Naive B cell (primary cell): ENCODE measurements around the gene NEK11. TPM values are rescaled to one million over a fixed set of nuclear protein-coding genes. Genes with fewer than 3 reads are reported as not detected.

Source experiments
- ATAC-seq, 2 donors: fragments of 150-1000 bp; cut with Tn5 transposase; 2 replicates each; pipeline ENCODE4 v1.10.0; 2021; ENCODE audit warnings: low read depth in 2 of 2, mild to moderate bottlenecking in 2 of 2, moderate library complexity in 2 of 2
- DNase-seq: peaks from one replicate; pipeline ENCODE4 v3.0.0; 2022
- H3K27ac Mint-ChIP-seq, 6 donors: one replicate each; pipeline ENCODE4 v1.8.0; 2020 to 2022; ENCODE audit warnings: mild to moderate bottlenecking in 6 of 6, mixed read lengths in 6 of 6, moderate library complexity in 5 of 6, inconsistent platforms in 2 of 6
- H3K27me3 Mint-ChIP-seq, 3 donors: one replicate each; pipeline ENCODE4 v1.8.0; 2021 to 2022; ENCODE audit warnings: mixed read lengths in 3 of 3, mild to moderate bottlenecking in 1 of 3
- H3K36me3 Mint-ChIP-seq, 2 donors: one replicate each; pipeline ENCODE4 v1.8.0; 2020 to 2022; ENCODE audit warnings: mixed read lengths in 2 of 2, inconsistent platforms in 1 of 2, mild to moderate bottlenecking in 1 of 2
- H3K4me1 Mint-ChIP-seq, 3 donors: one replicate each; pipeline ENCODE4 v1.8.0; 2020 to 2022; ENCODE audit warnings: mixed read lengths in 3 of 3, inconsistent platforms in 1 of 3, mild to moderate bottlenecking in 1 of 3, moderate library complexity in 1 of 3
- H3K4me3 Mint-ChIP-seq, 8 donors: one replicate each; pipeline ENCODE4 v1.8.0; 2020 to 2022; ENCODE audit warnings: mild to moderate bottlenecking in 8 of 8, mixed read lengths in 8 of 8, moderate library complexity in 8 of 8, inconsistent platforms in 2 of 8
- H3K9me3 Mint-ChIP-seq, 7 donors: one replicate each; pipeline ENCODE4 v1.8.0; 2020 to 2022; ENCODE audit warnings: mixed read lengths in 7 of 7, mild to moderate bottlenecking in 5 of 7, inconsistent platforms in 2 of 7, moderate library complexity in 1 of 7
- polyA plus RNA-seq, 6 donors: library from polyadenylated mRNA; unstranded; fragments of 300-500 nt; fragmentation: Illumina TruSeq; gene quantifications; one replicate each; pipeline ENCODE4 v1.2.3, GENCODE V29; 2021; ENCODE audit warnings: low read depth in 6 of 6

NEK11 gene
- polyA plus RNA-seq, 6 donors from 2014 or later = 0.52 to 1.4 (median 0.89) TPM; not detected in 1

- H3K4me1 Mint-ChIP-seq = no peaks in the 10 kb centered on the region
- no peaks in the 10 kb centered on the region for H3K36me3 Mint-ChIP-seq
- ATAC-seq (no peak), DNase-seq (no peak)
- H3K27me3 Mint-ChIP-seq = peaks cover 0 to 3% (median 0%) of the 10 kb centered on the region in 3 donors
- peak overlapping the region in 1 of 6 donors; percentile 52 for H3K27ac Mint-ChIP-seq
- no peak overlapping the region for H3K4me3 Mint-ChIP-seq
- H3K9me3 Mint-ChIP-seq = peaks cover 0 to 2% (median 0%) of the 10 kb centered on the region in 7 donors
Observed at GRCh38 chr3:131053043-131053859, 26.6 kb downstream of the NEK11 start.

- DNase-seq (no peak), ATAC-seq (no peak)
- Mint-ChIP-seq H3K9me3 (no peaks in the 10 kb centered on the region), H3K27ac (no peak overlapping the region), H3K36me3 (no peaks in the 10 kb centered on the region), H3K4me1 (no peaks in the 10 kb centered on the region), H3K4me3 (no peak overlapping the region), H3K27me3 (peaks cover 6 to 8% (median 7%) of the 10 kb centered on the region in 3 donors)
Observed at GRCh38 chr3:131067983-131068382, 41.3 kb downstream of the NEK11 start.

GRCh38 chr3:131072099-131072559, 45.5 kb downstream of the NEK11 start:
- H3K4me1 Mint-ChIP-seq = no peaks in the 10 kb centered on the region
- H3K27ac Mint-ChIP-seq = no peak overlapping the region

GRCh38 chr3:131072845-131073244, 46.2 kb downstream of the NEK11 start:
- no peaks in the 10 kb centered on the region for H3K4me1 Mint-ChIP-seq
- peaks cover 0 to 8% (median 7%) of the 10 kb centered on the region in 3 donors for H3K27me3 Mint-ChIP-seq
- H3K27ac Mint-ChIP-seq = no peak overlapping the region
- no peaks in the 10 kb centered on the region for H3K36me3 Mint-ChIP-seq
- H3K9me3 Mint-ChIP-seq = no peaks in the 10 kb centered on the region
- DNase-seq (no peak), ATAC-seq (no peak)
- no peak overlapping the region for H3K4me3 Mint-ChIP-seq

More at GRCh38 chr3:131072099-131072559, 45.5 kb downstream of the NEK11 start:
- H3K9me3 Mint-ChIP-seq = no peaks in the 10 kb centered on the region
- DNase-seq (no peak), ATAC-seq (no peak)
- no peaks in the 10 kb centered on the region for H3K36me3 Mint-ChIP-seq
- no peak overlapping the region for H3K4me3 Mint-ChIP-seq
- H3K27me3 Mint-ChIP-seq = peaks cover 0 to 8% (median 7%) of the 10 kb centered on the region in 3 donors

GRCh38 chr3:131075632-131076328, 49.1 kb downstream of the NEK11 start:
- H3K4me1 Mint-ChIP-seq = no peaks in the 10 kb centered on the region
- H3K27ac Mint-ChIP-seq = no peak overlapping the region
- H3K36me3 Mint-ChIP-seq = no peaks in the 10 kb centered on the region
- DNase-seq = no peak
- peaks cover 0 to 8% (median 7%) of the 10 kb centered on the region in 3 donors for H3K27me3 Mint-ChIP-seq
- no peaks in the 10 kb centered on the region for H3K9me3 Mint-ChIP-seq
- ATAC-seq = no peak
- no peak overlapping the region for H3K4me3 Mint-ChIP-seq

GRCh38 chr3:131077904-131078303, 51.2 kb downstream of the NEK11 start:
- Mint-ChIP-seq H3K27ac (no peak overlapping the region), H3K4me3 (no peak overlapping the region), H3K27me3 (peaks cover 0 to 8% (median 0%) of the 10 kb centered on the region in 3 donors), H3K9me3 (no peaks in the 10 kb centered on the region), H3K4me1 (no peaks in the 10 kb centered on the region), H3K36me3 (no peaks in the 10 kb centered on the region)
- no peak for ATAC-seq
- no peak for DNase-seq

- Mint-ChIP-seq H3K4me3 (no peak overlapping the region), H3K36me3 (no peaks in the 10 kb centered on the region), H3K9me3 (no peaks in the 10 kb centered on the region), H3K27me3 (peaks cover 0 to 3% (median 0%) of the 10 kb centered on the region in 3 donors), H3K4me1 (no peaks in the 10 kb centered on the region), H3K27ac (no peak overlapping the region)
- ATAC-seq = no peak
- no peak for DNase-seq
Observed at GRCh38 chr3:131079086-131079485, 52.4 kb downstream of the NEK11 start.

- H3K27me3 Mint-ChIP-seq = no peaks in the 10 kb centered on the region
- H3K4me1 Mint-ChIP-seq = no peaks in the 10 kb centered on the region
- ATAC-seq = no peak
- no peak for DNase-seq
- H3K4me3 Mint-ChIP-seq = no peak overlapping the region
- no peaks in the 10 kb centered on the region for H3K36me3 Mint-ChIP-seq
- no peak overlapping the region for H3K27ac Mint-ChIP-seq
- no peaks in the 10 kb centered on the region for H3K9me3 Mint-ChIP-seq
Observed at GRCh38 chr3:131081224-131081623, 54.5 kb downstream of the NEK11 start.

GRCh38 chr3:131082246-131082645, 55.6 kb downstream of the NEK11 start:
- H3K4me3 Mint-ChIP-seq = no peak overlapping the region
- ATAC-seq (no peak), DNase-seq (no peak)
- H3K27ac Mint-ChIP-seq = no peak overlapping the region
- H3K4me1 Mint-ChIP-seq = no peaks in the 10 kb centered on the region
- no peaks in the 10 kb centered on the region for H3K9me3 Mint-ChIP-seq
- no peaks in the 10 kb centered on the region for H3K27me3 Mint-ChIP-seq
- H3K36me3 Mint-ChIP-seq = no peaks in the 10 kb centered on the region

- no peaks in the 10 kb centered on the region for H3K27me3 Mint-ChIP-seq
Observed at GRCh38 chr3:131082871-131083863, 56.5 kb downstream of the NEK11 start.

GRCh38 chr3:131091768-131092167, 65.1 kb downstream of the NEK11 start:
- Mint-ChIP-seq H3K27me3 (peaks cover 0 to 4% (median 0%) of the 10 kb centered on the region in 3 donors), H3K36me3 (no peaks in the 10 kb centered on the region), H3K27ac (no peak overlapping the region), H3K4me3 (no peak overlapping the region), H3K9me3 (no peaks in the 10 kb centered on the region), H3K4me1 (no peaks in the 10 kb centered on the region)
- DNase-seq (no peak), ATAC-seq (no peak)

More at GRCh38 chr3:131082871-131083863, 56.5 kb downstream of the NEK11 start:
- Mint-ChIP-seq H3K4me1 (no peaks in the 10 kb centered on the region), H3K36me3 (no peaks in the 10 kb centered on the region), H3K27ac (no peak overlapping the region), H3K9me3 (no peaks in the 10 kb centered on the region), H3K4me3 (no peak overlapping the region)
- ATAC-seq = no peak
- DNase-seq = no peak

GRCh38 chr3:131107637-131108433, 81.2 kb downstream of the NEK11 start:
- peaks cover 0 to 9% of the 10 kb centered on the region in 2 donors for H3K36me3 Mint-ChIP-seq

More at GRCh38 chr3:131107637-131108433, 81.2 kb downstream of the NEK11 start:
- Mint-ChIP-seq H3K4me1 (no peaks in the 10 kb centered on the region), H3K4me3 (no peak overlapping the region), H3K27me3 (no peaks in the 10 kb centered on the region), H3K9me3 (peaks cover 0 to 12% (median 8%) of the 10 kb centered on the region in 7 donors), H3K27ac (peak overlapping the region in 1 of 6 donors; percentile 29)
- DNase-seq (no peak), ATAC-seq (no peak)
